Astrocyte (in vitro differentiated cells and primary cell): Measurements from ENCODE around the gene NKAIN2.

ENCODE experiments used
- EZH2 ChIP-seq: IDR thresholded peaks from 2 replicates; pipeline ENCODE4 v1.6.1; 2012; ENCODE audit warnings: mild to moderate bottlenecking, low read length, inconsistent platforms; ENCODE audit not compliant: insufficient read depth
- TF ChIP-seq, protein P1 (sequence below): IDR thresholded peaks from 2 replicates; pipeline ENCODE4 v1.5.1; 2011; ENCODE audit warnings: low read depth, mild to moderate bottlenecking, inconsistent platforms, low read length, moderate library complexity; ENCODE audit not compliant: insufficient read depth

DNA sequence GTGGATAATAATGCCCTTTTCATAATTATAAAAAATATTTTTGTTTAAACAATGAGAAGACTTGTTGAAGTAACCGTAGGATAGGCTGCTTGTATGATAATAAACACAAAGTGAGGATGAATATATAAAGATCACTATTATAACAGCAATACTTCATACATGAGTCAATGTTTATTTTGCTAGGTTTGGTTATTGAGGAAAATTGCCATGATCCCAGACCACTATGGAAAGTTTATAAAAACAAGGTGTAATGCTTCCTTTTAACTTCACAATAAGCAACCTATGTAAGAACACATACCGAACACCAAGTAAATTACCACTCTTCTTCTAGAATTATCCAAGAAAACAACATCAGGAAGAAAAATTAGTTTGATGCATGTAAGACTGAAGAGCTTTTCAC, 663.3 kb downstream of the NKAIN2 start:
- TF ChIP-seq EZH2: no peak
- TF ChIP-seq, protein P1, sequence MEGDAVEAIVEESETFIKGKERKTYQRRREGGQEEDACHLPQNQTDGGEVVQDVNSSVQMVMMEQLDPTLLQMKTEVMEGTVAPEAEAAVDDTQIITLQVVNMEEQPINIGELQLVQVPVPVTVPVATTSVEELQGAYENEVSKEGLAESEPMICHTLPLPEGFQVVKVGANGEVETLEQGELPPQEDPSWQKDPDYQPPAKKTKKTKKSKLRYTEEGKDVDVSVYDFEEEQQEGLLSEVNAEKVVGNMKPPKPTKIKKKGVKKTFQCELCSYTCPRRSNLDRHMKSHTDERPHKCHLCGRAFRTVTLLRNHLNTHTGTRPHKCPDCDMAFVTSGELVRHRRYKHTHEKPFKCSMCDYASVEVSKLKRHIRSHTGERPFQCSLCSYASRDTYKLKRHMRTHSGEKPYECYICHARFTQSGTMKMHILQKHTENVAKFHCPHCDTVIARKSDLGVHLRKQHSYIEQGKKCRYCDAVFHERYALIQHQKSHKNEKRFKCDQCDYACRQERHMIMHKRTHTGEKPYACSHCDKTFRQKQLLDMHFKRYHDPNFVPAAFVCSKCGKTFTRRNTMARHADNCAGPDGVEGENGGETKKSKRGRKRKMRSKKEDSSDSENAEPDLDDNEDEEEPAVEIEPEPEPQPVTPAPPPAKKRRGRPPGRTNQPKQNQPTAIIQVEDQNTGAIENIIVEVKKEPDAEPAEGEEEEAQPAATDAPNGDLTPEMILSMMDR: no peak
